Measurements from ENCODE around the gene COTL1.
A peak's percentile ranks its signal among the peaks of the same experiment; 100 is the strongest.

The COTL1 gene

DNA sequence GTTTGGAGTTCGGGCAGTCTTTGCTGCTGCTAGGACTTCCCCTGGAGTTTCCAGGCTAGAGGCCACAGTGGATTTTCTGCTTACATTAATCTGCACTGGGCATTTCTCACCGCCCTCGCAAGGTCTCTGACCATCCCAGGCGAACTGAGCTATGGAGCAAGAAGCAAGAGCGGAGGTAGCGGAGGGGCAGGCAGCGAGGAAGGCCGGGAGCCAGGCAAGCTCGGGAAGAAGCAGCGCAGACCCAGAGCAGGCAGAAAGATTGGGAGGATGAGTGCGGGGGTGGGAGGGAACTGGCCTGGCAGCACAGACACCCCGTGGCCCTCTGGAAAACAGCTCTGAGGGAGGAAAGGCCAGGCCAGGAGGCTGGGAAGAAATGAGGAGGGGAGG, 3.8 kb downstream of the COTL1 start:
- Mint-ChIP-seq H3K4me3 (peak overlapping the region; percentile 93), H3K27ac (peak overlapping the region; percentile 85), H3K4me1 (ENCODE audit: low read depth) (peaks cover 68% of the 10 kb centered on the region), H3K27me3 (ENCODE audit: low read depth) (peaks cover 3% of the 10 kb centered on the region), H3K9me3 (peaks cover 12% of the 10 kb centered on the region), H3K36me3 (ENCODE audit: low read depth) (peaks cover 73% of the 10 kb centered on the region)

DNA sequence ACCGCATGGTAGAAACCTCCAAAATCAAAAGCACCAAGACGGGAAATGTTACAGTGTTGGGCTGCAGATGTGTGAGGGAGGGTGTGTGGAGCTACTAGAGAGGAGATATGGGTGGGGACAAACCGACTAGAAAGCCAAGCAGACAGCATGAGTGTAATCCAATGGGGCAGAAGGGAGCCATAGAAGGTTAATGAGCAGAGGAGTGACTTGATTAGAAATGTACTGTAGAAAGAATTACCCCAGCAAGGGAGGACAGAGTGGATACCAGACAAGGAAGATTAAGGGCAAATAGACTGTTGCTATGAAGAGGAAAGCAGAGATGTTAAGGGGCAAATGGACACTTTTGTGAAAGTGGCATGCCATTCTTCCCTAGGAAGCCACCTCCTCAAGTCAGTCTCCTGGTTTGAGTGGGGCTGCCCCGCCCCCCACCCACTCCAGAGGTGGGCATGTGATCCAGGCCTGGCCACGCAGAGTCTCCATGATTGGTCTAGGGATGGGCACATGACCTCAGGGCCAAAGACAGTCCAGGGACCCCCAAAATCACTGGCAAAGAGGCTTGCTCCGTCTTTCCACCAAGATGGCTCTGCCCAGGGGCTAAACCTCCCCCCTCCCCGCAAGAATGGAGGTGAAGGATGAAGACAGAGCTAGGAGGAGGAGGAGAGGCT, 4.3 kb downstream of the COTL1 start:
- H3K36me3 Mint-ChIP-seq (ENCODE audit: low read depth): peaks cover 75% of the 10 kb centered on the region
- H3K9me3 Mint-ChIP-seq: peaks cover 12% of the 10 kb centered on the region

DNA sequence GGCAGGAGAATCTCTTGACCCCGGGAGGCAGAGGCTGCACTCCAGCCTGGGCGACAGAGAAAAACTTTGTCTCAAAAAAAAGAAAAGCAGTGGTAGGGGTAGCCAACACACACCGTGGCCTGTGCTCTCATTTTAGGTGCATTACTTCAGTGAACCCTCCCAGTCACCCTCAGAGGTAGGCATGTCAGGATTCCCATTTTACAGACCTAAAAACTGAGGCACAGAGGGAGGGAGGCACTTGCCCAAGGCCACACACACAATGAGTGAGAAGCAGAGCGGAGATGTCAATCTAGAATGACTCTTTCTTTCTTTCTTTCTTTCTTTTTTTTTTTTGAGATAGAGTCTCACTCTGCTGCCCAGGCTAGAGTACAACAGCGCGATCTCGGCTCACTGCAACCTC, 5.2 kb downstream of the COTL1 start:
- peaks cover 12% of the 10 kb centered on the region for H3K9me3 Mint-ChIP-seq
- H3K27ac Mint-ChIP-seq: no peak overlapping the region
- peaks cover 75% of the 10 kb centered on the region for H3K4me1 Mint-ChIP-seq (ENCODE audit: low read depth)
- no peaks in the 10 kb centered on the region for H3K27me3 Mint-ChIP-seq (ENCODE audit: low read depth)
- H3K4me3 Mint-ChIP-seq: peak overlapping the region; percentile 30
- H3K36me3 Mint-ChIP-seq (ENCODE audit: low read depth): peaks cover 84% of the 10 kb centered on the region

More for the DNA sequence above, 4.3 kb downstream of the COTL1 start:
- H3K27ac Mint-ChIP-seq: peak overlapping the region; percentile 85
- peak overlapping the region; percentile 93 for H3K4me3 Mint-ChIP-seq
- no peaks in the 10 kb centered on the region for H3K27me3 Mint-ChIP-seq (ENCODE audit: low read depth)
- H3K4me1 Mint-ChIP-seq (ENCODE audit: low read depth): peaks cover 68% of the 10 kb centered on the region

DNA sequence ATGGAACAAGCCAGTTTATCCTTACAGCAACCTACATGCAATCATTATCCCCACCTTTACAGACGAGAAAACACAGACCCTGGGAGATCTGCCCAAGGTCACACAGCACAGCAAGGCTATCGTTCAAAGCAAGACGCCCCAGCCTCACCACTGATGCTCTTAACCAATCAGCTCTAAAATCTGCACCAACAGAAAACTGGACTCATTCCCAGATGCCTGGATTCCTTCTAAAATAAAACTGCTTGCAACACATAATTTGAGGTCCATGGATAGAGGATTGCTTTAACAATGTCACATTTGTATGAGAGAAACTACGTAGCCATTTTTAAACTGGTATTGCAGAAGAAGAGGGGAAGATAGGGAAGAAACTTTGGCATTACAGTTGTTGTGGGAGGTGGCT, 6.8 kb downstream of the COTL1 start:
- Mint-ChIP-seq H3K4me3 (peak overlapping the region; percentile 36), H3K9me3 (peaks cover 12% of the 10 kb centered on the region), H3K27me3 (ENCODE audit: low read depth) (no peaks in the 10 kb centered on the region), H3K27ac (peak overlapping the region; percentile 86), H3K4me1 (ENCODE audit: low read depth) (peaks cover 85% of the 10 kb centered on the region), H3K36me3 (ENCODE audit: low read depth) (peaks cover 85% of the 10 kb centered on the region)

DNA sequence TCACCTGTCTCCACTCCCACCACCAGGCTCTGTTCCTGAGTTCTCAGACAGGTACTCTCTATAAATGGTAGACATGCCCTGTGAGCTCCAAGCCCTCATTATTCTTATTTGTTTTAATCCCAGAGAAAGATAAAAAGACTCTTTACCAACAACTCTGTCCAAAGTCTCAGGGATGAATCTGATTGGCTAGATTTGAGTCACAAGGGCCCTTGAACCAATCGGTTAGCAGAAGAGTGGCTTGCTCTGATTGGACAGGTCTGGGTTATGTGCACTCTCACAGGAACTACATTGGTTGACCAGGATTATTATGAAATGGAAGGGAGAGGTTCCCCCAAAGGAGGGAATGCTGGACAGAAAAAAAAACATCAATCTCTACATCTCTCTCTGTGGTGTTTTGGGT, 7.5 kb downstream of the COTL1 start:
- Mint-ChIP-seq H3K4me1 (ENCODE audit: low read depth) (peaks cover 84% of the 10 kb centered on the region), H3K4me3 (peak overlapping the region; percentile 36), H3K27ac (peak overlapping the region; percentile 86), H3K27me3 (ENCODE audit: low read depth) (no peaks in the 10 kb centered on the region), H3K36me3 (ENCODE audit: low read depth) (peaks cover 85% of the 10 kb centered on the region), H3K9me3 (peaks cover 12% of the 10 kb centered on the region)

DNA sequence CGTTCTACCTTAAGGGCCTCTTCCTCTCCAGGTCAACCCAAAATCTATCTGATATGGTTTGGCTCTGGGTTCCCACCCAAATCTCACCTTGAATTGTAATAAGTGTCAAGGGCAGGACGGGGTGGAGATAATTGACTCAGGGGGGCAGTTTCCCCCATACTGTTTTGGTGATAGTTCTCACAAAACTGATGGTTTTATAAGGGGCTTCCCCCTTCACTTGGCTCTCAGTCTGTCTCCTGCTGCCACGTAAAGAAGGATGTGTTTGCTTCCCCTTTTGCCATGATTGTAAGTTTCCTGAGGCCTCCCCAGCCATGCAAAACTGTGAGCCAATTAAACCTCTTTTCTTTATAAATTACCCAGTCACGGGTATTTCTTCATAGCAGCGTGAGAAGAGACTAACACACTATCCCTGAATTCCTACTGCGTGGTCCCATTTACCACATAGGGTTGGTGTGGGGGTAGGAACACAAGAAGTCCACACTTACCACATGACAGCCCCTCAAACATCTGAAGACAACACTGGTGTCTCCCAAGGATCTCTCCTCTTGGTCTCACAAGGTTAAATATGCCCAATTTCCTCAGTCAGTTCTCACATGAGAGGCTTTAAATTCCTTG, 8.2 kb downstream of the COTL1 start:
- Mint-ChIP-seq H3K36me3 (ENCODE audit: low read depth) (peaks cover 84% of the 10 kb centered on the region), H3K27ac (peak overlapping the region; percentile 86)

DNA sequence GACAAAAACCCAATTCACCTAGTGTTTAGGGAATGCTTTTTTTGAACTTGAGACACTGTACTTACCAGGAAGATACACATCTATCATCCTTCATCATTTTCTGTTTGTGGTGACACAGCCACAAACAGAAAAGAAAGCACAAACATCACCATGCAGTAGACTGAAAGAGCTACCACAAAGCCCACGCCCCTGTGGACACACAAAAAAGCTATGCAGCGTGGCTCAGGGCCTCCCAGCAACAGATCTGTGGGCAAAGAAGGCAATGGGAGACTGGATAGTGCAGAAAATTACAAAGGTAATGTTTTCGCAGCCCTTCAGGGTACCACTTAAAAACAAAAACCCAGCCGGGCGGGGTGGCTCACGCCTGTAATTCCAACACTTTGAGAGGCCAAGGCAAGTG, 9.6 kb downstream of the COTL1 start:
- H3K4me1 Mint-ChIP-seq (ENCODE audit: low read depth): peaks cover 79% of the 10 kb centered on the region
- peak overlapping the region; percentile 83 for H3K4me3 Mint-ChIP-seq
- H3K27me3 Mint-ChIP-seq (ENCODE audit: low read depth): no peaks in the 10 kb centered on the region
- H3K36me3 Mint-ChIP-seq (ENCODE audit: low read depth): peaks cover 78% of the 10 kb centered on the region
- H3K9me3 Mint-ChIP-seq: peaks cover 12% of the 10 kb centered on the region
- peak overlapping the region; percentile 93 for H3K27ac Mint-ChIP-seq

More for the DNA sequence above, 8.2 kb downstream of the COTL1 start:
- Mint-ChIP-seq H3K4me3 (peak overlapping the region; percentile 36), H3K27me3 (ENCODE audit: low read depth) (no peaks in the 10 kb centered on the region), H3K9me3 (peaks cover 12% of the 10 kb centered on the region), H3K4me1 (ENCODE audit: low read depth) (peaks cover 82% of the 10 kb centered on the region)

DNA sequence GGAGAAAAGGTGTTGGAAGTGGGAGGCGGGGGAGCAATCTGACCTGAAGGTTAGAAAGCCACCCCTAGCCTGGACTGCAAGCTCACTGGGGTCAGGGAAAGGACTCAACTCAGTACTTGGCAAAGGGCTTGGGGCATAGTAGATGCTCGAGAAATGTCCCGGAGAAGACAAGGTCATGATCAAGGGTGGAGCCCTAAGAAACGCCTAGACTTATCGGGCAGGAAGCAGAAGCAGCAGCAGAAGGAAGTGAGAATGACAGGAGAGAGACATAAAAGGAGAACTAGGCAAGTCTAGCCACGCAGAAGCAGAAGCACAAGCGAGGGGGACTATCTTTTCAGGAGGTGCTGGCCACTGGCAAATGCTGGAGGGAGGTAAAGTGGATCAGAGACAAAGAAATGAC, 10.2 kb downstream of the COTL1 start:
- Mint-ChIP-seq H3K27me3 (ENCODE audit: low read depth) (no peaks in the 10 kb centered on the region), H3K4me1 (ENCODE audit: low read depth) (peaks cover 82% of the 10 kb centered on the region), H3K9me3 (peaks cover 12% of the 10 kb centered on the region), H3K27ac (peak overlapping the region; percentile 93), H3K36me3 (ENCODE audit: low read depth) (peaks cover 77% of the 10 kb centered on the region), H3K4me3 (peak overlapping the region; percentile 83)

DNA sequence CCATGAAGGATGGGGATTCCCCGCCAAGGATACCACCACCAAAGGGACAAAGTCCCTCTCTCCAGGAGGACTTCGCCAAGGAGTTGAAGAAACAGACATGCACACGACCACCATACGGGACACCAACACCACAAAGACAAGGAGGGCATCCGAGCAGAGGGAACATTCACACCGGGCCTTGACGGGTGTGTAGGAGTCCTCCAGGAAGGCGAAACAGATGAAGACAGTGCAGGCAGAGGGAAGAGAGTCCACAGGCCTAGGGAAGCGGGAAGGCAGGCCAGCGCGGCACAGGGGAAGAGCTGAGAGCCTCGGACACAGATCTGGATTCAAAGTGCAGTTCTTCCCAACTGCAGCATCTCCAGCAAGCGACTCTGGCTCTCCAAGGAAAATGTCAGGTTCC, 10.8 kb downstream of the COTL1 start:
- Mint-ChIP-seq H3K36me3 (ENCODE audit: low read depth) (peaks cover 76% of the 10 kb centered on the region), H3K4me3 (peak overlapping the region; percentile 83), H3K27me3 (ENCODE audit: low read depth) (no peaks in the 10 kb centered on the region), H3K9me3 (peaks cover 12% of the 10 kb centered on the region), H3K27ac (peak overlapping the region; percentile 93), H3K4me1 (ENCODE audit: low read depth) (peaks cover 79% of the 10 kb centered on the region)

DNA sequence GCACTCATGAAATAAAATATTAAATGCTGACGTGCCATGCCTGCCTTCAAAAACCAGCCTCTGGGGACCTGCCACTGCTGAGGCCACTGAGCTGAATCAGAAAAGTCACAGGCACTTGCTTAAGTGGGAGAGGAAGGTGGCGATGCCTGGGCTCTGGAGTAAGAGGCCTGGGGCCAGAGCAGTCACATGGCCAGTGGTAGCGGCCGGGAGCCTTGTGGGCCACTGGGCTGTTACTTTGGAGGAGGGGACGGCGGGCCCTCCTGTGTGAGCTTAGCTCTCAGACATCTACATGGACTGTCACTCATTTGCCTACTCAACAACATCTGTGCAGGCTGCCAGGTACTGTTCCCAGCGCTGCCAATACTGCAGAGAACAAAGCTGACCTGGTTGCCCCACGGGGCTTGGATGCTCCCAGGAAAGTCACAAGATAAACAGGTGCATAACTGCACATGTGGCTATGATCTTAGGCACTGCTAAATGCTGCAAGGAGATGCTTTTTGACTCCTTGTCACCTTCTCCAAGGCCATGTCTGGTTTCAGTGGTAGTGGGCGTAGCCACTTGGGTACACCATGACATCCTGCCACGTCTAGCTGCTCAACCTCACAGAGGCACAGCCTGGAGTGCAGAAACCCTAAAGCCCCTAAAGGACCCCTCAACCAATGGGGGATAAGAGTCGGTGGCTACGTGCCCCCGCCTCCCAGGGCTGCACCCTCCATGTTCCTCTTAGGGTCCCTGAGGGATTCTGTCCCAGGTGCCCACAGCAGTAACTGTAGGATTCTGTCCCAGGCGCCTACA, 11.6 kb downstream of the COTL1 start:
- H3K27ac Mint-ChIP-seq: peak overlapping the region; percentile 93
- H3K27me3 Mint-ChIP-seq (ENCODE audit: low read depth): no peaks in the 10 kb centered on the region
- peaks cover 12% of the 10 kb centered on the region for H3K9me3 Mint-ChIP-seq
- peaks cover 71% of the 10 kb centered on the region for H3K36me3 Mint-ChIP-seq (ENCODE audit: low read depth)
- H3K4me1 Mint-ChIP-seq (ENCODE audit: low read depth): peaks cover 79% of the 10 kb centered on the region
- peak overlapping the region; percentile 83 for H3K4me3 Mint-ChIP-seq

DNA sequence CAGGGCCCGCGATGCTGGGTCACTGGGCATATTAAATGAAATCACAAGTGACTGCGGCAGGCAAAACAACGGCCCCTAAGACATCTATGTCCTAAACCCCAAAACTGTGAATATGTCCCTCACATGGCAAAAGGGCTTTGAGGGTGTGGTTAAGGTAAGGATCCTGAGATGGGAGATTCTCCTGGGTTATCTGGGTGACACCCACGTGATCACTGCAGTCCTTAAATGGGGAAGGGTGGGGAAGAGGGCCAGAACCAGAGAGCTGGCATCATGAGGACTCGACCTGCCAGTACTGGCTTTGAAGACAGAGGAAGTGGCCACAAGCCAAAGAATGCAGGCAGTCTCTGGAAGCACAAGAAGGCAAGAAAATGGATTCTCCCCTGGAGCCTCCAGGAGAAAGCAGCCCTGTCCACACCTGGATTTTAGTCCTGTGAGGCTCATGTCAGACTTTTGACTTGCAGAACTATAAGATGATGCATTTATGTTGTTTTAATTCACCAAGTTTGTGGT, 12.5 kb downstream of the COTL1 start:
- Mint-ChIP-seq H3K4me3 (no peak overlapping the region), H3K36me3 (ENCODE audit: low read depth) (peaks cover 71% of the 10 kb centered on the region), H3K9me3 (peaks cover 4% of the 10 kb centered on the region), H3K27me3 (ENCODE audit: low read depth) (no peaks in the 10 kb centered on the region), H3K4me1 (ENCODE audit: low read depth) (peaks cover 79% of the 10 kb centered on the region), H3K27ac (peak overlapping the region; percentile 93)

DNA sequence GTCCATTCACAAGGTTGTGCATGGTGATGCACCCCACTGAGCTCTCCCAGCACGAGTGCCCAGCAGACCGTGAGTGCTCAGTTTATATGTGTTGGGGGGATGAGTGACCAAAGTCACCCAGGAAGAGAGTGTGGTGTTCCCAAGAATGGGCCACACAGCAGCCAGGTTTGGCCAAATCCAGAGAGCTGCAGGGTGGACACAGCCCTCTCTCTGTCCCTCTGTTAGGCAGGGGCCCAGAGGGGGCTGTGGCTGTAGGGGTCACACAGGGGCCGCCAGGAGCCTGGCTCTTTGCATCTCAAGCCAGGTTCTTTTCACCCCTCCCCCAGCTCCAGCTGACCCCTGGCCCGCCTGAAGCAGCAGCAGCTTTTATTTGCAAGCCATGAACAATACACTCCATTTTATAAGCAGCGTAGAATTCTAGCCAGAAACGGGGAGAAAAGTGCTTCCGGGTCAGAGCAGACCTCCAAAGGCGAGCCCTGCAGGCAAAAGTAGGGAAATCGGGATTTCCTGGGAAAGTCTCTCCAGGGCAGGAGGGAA, 13.3 kb downstream of the COTL1 start:
- Mint-ChIP-seq H3K4me1 (ENCODE audit: low read depth) (peaks cover 78% of the 10 kb centered on the region), H3K27me3 (ENCODE audit: low read depth) (no peaks in the 10 kb centered on the region), H3K36me3 (ENCODE audit: low read depth) (peaks cover 69% of the 10 kb centered on the region), H3K4me3 (peak overlapping the region; percentile 53), H3K9me3 (no peaks in the 10 kb centered on the region), H3K27ac (peak overlapping the region; percentile 55)

DNA sequence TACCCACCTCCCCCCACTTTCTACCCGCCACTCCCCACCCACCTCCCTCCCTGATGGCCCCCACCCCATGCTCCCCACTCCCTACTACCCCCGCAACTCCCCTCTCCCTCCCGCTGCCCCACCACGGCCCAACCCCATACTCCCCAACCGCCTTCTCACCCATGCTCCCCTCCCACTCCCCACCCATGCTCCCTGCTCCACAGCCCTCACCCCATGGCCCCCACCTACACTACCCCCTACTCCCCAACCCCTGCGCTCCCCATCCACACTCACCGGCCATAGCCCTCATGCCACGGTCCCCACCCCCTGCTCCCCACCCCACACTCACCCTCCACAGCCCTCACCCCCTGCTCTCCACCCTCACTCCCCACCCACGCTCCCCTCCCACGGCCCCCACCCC, 13.9 kb downstream of the COTL1 start:
- H3K4me3 Mint-ChIP-seq: no peak overlapping the region
- peaks cover 68% of the 10 kb centered on the region for H3K36me3 Mint-ChIP-seq (ENCODE audit: low read depth)
- peaks cover 77% of the 10 kb centered on the region for H3K4me1 Mint-ChIP-seq (ENCODE audit: low read depth)
- no peak overlapping the region for H3K27ac Mint-ChIP-seq
- no peaks in the 10 kb centered on the region for H3K27me3 Mint-ChIP-seq (ENCODE audit: low read depth)
- no peaks in the 10 kb centered on the region for H3K9me3 Mint-ChIP-seq

DNA sequence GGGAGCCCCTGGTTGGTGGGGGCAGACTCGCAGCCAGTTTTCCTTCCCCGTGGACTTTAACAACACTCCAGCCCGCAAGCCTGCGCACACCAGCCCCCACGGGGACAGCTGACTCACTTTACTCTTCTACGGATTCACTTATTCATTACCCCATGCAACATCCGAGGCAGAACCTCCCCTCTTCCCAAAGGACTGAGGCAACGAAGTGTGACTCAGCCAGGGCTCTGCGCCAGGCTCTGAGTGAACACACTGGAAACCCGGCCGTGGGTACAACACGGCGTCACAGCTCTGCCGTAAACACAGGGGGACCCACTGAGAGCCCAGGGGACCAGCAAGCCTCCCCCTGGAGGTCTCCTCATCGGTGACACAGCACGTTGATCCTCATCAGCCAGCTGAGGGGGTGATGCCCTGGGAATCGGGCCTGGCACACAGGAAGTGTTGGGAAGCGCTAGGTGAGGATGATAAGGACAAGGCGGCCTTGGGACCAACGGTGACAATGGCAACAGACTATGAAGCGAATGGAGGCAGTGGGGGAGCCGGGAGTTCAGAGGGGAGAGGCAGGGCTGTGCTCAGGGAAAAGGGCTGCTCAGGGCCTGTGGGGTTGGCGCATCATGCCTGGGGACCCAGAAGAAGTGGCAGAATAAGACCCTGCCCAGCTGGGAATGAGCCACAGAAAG, 14.6 kb downstream of the COTL1 start:
- Mint-ChIP-seq H3K27ac (peak overlapping the region; percentile 79), H3K36me3 (ENCODE audit: low read depth) (peaks cover 64% of the 10 kb centered on the region), H3K9me3 (no peaks in the 10 kb centered on the region), H3K27me3 (ENCODE audit: low read depth) (no peaks in the 10 kb centered on the region), H3K4me3 (no peak overlapping the region), H3K4me1 (ENCODE audit: low read depth) (peaks cover 74% of the 10 kb centered on the region)
